A673 (cell line): ENCODE measurements around the gene LHX4.

Experiments
- EZH2 ChIP-seq: fragments of 200-600 bp; sonication (generic); IDR thresholded peaks from 2 replicates; pipeline ENCODE4 v1.6.1; 2017; ENCODE audit warnings: borderline replicate concordance, low read depth, mild to moderate bottlenecking, mixed read lengths, antibody characterized with exemption, low read length; ENCODE audit not compliant: poor library complexity, severe bottlenecking
- TF ChIP-seq, protein P1 (sequence below): fragments of 300-800, 200-600 bp; sonication (generic); conservative IDR thresholded peaks from 2 replicates; pipeline ENCODE4 v1.5.1; 2017; ENCODE audit warnings: low read depth, mild to moderate bottlenecking, antibody characterized with exemption, low read length, moderate library complexity, mixed read lengths

GRCh38 chr1:180211156-180211859 lies 18.8 kb upstream of the LHX4 start:
- no peak for TF ChIP-seq EZH2
- TF ChIP-seq, protein P1, sequence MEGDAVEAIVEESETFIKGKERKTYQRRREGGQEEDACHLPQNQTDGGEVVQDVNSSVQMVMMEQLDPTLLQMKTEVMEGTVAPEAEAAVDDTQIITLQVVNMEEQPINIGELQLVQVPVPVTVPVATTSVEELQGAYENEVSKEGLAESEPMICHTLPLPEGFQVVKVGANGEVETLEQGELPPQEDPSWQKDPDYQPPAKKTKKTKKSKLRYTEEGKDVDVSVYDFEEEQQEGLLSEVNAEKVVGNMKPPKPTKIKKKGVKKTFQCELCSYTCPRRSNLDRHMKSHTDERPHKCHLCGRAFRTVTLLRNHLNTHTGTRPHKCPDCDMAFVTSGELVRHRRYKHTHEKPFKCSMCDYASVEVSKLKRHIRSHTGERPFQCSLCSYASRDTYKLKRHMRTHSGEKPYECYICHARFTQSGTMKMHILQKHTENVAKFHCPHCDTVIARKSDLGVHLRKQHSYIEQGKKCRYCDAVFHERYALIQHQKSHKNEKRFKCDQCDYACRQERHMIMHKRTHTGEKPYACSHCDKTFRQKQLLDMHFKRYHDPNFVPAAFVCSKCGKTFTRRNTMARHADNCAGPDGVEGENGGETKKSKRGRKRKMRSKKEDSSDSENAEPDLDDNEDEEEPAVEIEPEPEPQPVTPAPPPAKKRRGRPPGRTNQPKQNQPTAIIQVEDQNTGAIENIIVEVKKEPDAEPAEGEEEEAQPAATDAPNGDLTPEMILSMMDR = no peak
